GM12878 (cell line): ENCODE data around the gene TCF23.

ENCODE experiments used
- BRCA1 ChIP-seq: IDR thresholded peaks from 2 replicates; pipeline ENCODE4 v1.6.1; 2011; ENCODE audit warnings: low read depth, low read length, improper control_type of control experiment
- CHD2 ChIP-seq: IDR thresholded peaks from 2 replicates; pipeline ENCODE4 v1.6.1; 2011; ENCODE audit warnings: low read depth, low read length, improper control_type of control experiment, borderline replicate concordance
- NR2C1 ChIP-seq: fragments of 450-650 bp; IDR thresholded peaks from 2 replicates; pipeline ENCODE4 v1.6.1; 2017; ENCODE audit warnings: antibody characterized with exemption, mild to moderate bottlenecking, moderate library complexity
- POLR2AphosphoS5 ChIP-seq: IDR thresholded peaks from 2 replicates; pipeline ENCODE4 v1.6.1; 2011; ENCODE audit warnings: mild to moderate bottlenecking, low read length, inconsistent platforms
- POU2F2 ChIP-seq: IDR thresholded peaks from 3 replicates; pipeline ENCODE4 v1.6.1; 2011; ENCODE audit warnings: low read depth, mild to moderate bottlenecking, low read length, borderline replicate concordance
- RBBP5 ChIP-seq: fragments of 200-600 bp; sonication (generic); conservative IDR thresholded peaks from 2 replicates; pipeline ENCODE4 v1.6.1; 2016
- RCOR1 ChIP-seq: conservative IDR thresholded peaks from 2 replicates; pipeline ENCODE4 v1.6.1; 2012; ENCODE audit warnings: low read depth, low read length, improper control_type of control experiment
- TAF1 ChIP-seq: IDR thresholded peaks from 2 replicates; pipeline ENCODE4 v1.6.1; 2011; ENCODE audit warnings: mild to moderate bottlenecking, low read depth, low read length, borderline replicate concordance
- TCF12 ChIP-seq: IDR thresholded peaks from 2 replicates; pipeline ENCODE4 v1.6.1; 2011; ENCODE audit warnings: low read depth, mild to moderate bottlenecking, low read length
- USF1 ChIP-seq: IDR thresholded peaks from 2 replicates; pipeline ENCODE4 v1.6.1; 2011; ENCODE audit warnings: borderline replicate concordance, low read depth, mild to moderate bottlenecking, moderate library complexity, mixed read lengths, low read length; ENCODE audit not compliant: insufficient read depth; ENCODE audit errors: extremely low read length
- USF2 ChIP-seq: IDR thresholded peaks from 2 replicates; pipeline ENCODE4 v1.6.1; 2011; ENCODE audit warnings: low read depth, low read length, improper control_type of control experiment, borderline replicate concordance
- TF ChIP-seq, protein P1 (sequence below), 3 experiments: IDR thresholded peaks in 2 of 3; conservative IDR thresholded peaks in 1 of 3; 2 replicates each; pipeline ENCODE4 v1.5.1; 2011; ENCODE audit warnings: low read depth in 3 of 3, low read length in 3 of 3, mild to moderate bottlenecking in 3 of 3, control low read depth in 2 of 3, moderate library complexity in 2 of 3, inconsistent platforms in 1 of 3, mixed read lengths in 1 of 3; ENCODE audit not compliant: control insufficient read depth in 2 of 3, insufficient read depth in 1 of 3; ENCODE audit errors: extremely low read depth in 1 of 3

DNA sequence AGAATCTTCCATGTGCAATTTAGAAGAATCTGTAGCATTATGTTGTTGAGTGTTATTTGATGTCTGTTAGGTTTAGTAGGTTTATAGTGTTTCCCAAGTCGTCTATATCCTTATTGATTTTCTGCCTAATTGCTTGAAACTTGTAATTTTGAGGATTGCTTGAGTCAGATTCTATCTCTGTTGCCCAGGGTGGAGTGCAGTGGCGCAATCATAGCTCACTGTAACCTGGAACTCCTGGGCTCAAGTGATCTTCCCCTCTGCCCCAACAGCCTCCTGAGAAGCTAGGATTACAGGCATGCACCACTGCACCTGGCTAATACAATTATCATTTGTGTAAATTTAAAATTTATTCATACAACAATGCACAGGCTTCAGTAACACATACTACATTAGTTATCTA is 3.1 kb upstream of the TCF23 start:
- no peak for TF ChIP-seq RCOR1
- TF ChIP-seq NR2C1, result no peak
- TF ChIP-seq USF1, result no peak
- TF ChIP-seq, protein P1, sequence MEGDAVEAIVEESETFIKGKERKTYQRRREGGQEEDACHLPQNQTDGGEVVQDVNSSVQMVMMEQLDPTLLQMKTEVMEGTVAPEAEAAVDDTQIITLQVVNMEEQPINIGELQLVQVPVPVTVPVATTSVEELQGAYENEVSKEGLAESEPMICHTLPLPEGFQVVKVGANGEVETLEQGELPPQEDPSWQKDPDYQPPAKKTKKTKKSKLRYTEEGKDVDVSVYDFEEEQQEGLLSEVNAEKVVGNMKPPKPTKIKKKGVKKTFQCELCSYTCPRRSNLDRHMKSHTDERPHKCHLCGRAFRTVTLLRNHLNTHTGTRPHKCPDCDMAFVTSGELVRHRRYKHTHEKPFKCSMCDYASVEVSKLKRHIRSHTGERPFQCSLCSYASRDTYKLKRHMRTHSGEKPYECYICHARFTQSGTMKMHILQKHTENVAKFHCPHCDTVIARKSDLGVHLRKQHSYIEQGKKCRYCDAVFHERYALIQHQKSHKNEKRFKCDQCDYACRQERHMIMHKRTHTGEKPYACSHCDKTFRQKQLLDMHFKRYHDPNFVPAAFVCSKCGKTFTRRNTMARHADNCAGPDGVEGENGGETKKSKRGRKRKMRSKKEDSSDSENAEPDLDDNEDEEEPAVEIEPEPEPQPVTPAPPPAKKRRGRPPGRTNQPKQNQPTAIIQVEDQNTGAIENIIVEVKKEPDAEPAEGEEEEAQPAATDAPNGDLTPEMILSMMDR (IDR thresholded peaks at IDR 0.05 in 2 of 3, conservative IDR thresholded peaks at IDR 0.05 in 1 of 3; ENCODE audit: control insufficient read depth in 2 of 3, extremely low read depth in 1 of 3, insufficient read depth in 1 of 3, low read depth in 3 of 3, low read length in 3 of 3), result no peak
- no peak for TF ChIP-seq POLR2AphosphoS5
- no peak for TF ChIP-seq CHD2
- TF ChIP-seq POU2F2, result no peak
- no peak for TF ChIP-seq RBBP5
- TF ChIP-seq BRCA1, result no peak
- TF ChIP-seq USF2, result no peak
- no peak for TF ChIP-seq TAF1
- no peak for TF ChIP-seq TCF12
